GM20000 (cell line): ENCODE measurements around the gene PPDPF.

Experiments
- DNase-seq: peaks from one replicate; pipeline ENCODE4 v3.0.0; 2012; ENCODE audit warnings: low spot score
- TF ChIP-seq, protein P1 (sequence below): IDR thresholded peaks from 2 replicates; pipeline ENCODE4 v1.5.1; 2012; ENCODE audit warnings: mild to moderate bottlenecking, control low read depth; ENCODE audit errors: extremely low read depth, missing control alignments

Gene PPDPF

DNA sequence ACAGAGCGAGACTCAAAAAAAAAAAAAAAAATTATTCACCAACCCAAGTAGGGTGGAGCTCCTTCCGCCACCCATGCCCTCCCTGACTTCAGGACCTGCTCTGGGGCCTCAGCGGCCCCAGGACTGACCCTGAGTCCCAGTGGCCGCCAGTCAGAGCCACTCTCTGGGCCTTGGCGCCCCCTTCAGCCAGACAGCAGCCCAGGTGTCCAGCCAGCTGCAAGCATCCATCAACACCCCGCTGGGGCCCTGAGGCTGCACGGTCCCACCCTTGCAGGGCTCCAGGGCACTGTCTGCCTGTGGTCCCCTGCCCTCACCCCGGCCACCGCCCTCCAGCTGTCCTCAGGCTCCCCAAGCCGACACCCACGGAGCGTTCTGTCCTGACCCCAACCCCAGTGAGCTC lies 36.7 kb upstream of the PPDPF start:
- TF ChIP-seq, protein P1, sequence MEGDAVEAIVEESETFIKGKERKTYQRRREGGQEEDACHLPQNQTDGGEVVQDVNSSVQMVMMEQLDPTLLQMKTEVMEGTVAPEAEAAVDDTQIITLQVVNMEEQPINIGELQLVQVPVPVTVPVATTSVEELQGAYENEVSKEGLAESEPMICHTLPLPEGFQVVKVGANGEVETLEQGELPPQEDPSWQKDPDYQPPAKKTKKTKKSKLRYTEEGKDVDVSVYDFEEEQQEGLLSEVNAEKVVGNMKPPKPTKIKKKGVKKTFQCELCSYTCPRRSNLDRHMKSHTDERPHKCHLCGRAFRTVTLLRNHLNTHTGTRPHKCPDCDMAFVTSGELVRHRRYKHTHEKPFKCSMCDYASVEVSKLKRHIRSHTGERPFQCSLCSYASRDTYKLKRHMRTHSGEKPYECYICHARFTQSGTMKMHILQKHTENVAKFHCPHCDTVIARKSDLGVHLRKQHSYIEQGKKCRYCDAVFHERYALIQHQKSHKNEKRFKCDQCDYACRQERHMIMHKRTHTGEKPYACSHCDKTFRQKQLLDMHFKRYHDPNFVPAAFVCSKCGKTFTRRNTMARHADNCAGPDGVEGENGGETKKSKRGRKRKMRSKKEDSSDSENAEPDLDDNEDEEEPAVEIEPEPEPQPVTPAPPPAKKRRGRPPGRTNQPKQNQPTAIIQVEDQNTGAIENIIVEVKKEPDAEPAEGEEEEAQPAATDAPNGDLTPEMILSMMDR, result no peak

DNA sequence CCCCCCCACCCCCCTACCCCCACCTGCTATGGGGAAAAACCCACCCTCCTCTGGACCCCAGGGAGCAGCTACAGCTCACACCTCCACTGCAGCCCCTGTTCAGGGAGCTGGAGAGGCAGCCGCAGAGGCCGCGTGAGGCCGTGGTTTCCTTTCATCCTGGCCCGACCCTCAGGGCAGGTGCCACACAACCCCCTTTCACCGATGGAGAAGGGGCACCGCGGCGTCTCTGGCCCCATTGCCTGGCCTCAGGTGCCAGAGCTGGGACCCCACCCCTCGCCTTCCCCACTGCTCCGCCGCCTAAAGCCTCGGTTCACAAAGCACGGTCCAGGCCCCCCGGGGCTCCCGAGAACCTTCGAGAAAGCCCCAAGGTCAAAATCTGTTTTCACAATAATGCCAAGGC lies 36.3 kb upstream of the PPDPF start:
- no peak for DNase-seq
- TF ChIP-seq, protein P1, result no peak

More for the DNA sequence above, 36.7 kb upstream of the PPDPF start:
- no peak for DNase-seq

DNA sequence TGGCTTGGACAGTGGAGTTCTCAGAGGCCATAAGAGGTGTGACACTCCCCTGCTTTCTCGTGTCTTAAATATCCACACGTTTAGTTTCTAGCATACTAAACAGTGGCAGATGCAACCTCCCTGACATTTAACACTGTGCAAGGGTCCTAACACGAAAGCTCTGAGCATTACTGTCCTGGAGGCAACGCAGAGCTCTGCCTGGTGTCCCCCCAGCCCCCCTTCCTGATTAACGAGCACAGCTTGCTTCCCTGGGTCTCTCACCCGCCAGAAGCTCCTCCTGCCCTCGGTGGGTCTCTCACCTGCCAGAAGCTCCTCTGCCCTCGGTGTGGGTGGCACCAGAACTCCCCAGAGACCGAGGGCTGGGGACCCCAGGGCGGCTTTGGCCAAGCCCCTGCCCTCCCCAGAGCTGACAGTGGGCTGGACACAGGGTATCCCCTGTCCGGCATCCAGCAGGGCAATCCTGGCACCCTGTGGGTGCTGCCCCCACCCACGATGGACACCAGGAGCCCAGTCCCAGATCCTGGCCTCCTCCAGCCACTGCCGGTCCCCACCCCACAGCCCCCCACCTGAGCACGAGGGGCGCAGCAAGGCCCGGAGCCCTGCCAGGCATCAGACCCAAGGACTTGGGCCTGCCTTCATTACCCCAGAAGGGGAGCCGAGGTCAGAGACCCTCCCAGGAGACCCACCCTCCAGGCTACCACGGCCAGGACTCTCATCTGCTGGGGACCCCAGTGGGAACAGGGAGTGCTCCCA lies 35.7 kb upstream of the PPDPF start:
- TF ChIP-seq, protein P1, result no peak
- DNase-seq, result no peak

DNA sequence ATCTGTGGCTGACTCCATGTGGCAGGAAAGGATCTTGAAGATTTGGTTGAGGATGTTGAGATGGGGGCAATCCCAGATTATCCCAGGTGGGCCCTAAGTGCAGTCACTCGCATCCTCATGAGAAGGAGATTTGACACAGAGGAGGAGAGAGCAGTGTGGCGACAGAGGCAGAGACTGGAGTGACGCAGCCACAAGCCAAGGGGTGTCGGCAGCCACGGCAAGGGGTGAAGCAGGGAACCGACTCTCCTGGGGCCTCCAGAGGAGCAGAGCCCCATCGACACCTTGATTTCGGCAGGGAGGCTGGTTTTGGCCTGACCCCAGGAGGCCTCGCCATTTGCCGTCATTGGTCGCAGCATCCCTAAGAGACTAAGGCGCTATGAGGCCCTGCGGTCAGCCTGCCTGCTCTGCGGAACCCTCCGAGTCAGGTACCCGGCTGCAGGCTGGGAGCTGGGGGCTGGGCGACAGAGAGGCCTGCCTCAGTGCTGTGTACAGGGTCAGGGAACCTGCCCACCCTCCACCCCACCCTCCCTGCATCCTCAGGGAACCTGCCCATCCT lies 34.2 kb upstream of the PPDPF start:
- DNase-seq, result no peak
- TF ChIP-seq, protein P1, result no peak

DNA sequence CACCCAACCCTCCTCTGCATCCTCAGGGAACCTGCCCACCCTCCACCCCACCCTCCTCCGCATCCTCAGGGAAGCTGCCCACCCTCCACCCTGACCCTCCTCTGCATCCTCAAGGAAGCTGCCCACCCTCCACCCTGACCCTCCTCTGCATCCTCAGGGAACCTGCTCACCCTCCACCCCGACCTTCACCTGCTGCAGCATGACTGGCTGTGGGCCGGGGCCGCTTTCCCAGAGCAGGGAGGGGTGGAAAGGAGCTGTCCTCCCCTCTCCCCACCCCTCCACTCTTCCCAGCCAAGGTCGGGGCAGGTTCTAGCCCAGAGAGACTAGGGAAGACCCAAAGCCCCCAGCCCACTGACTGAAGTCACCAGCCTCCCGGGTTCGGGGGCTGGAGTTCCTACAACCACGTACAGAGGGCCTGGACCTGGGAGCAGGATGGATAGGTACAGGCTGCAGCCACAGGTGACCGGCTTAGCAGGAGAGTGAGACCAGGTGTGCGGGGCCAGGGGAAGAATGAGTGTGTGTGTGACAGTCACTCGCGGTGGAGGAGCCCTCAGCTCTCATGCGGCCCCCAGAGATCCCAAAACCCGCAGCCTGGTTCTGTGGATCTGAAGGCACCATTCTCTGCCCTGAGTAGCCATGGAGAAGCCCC lies 33.3 kb upstream of the PPDPF start:
- DNase-seq, result no peak
- TF ChIP-seq, protein P1, result no peak

DNA sequence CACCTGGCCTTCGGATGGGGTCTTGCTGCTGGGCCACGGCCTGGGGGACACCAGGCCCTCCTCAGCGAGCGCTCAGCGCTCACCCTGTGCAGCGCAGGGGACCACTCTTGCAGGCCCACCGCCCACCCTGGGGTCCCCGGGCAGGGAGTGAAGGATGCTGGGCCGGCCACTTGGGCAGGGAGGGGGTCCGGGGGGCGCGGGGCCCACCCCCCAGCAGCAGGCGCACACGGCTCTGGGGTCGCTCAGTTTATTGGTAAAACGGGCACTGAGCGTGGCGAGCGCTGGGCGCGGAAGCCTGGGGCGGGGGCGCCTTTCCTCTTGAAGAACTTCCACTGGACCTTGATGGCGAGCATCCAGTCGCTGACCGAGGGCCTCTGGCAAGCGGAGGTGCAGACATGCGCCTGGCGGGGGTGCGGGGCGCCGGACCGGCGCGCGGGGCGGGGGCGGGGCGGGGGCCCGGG lies 32.8 kb upstream of the PPDPF start:
- TF ChIP-seq, protein P1, result no peak
- no peak for DNase-seq
